Activated CD8-positive, alpha-beta T cell treated with anti-CD3 and anti-CD28 coated beads for 36 hours (primary cell): Measurements from ENCODE around the gene PTPRN2. TPM values are rescaled to one million over a fixed set of nuclear protein-coding genes. Genes with fewer than 3 reads are reported as not detected.

Source experiments
- ATAC-seq: fragments of 200-7000 bp; cut with Tn5 transposase; one replicate; pipeline ENCODE4 v1.10.0; 2021; ENCODE audit warnings: mild to moderate bottlenecking, moderate library complexity
- CTCF ChIA-PET: fragments of 350-600 bp; sonication (Branson Sonifier 250); formaldehyde crosslinking; loops from one replicate; lab custom pipeline; 2021; ENCODE audit warnings: antibody characterized with exemption; lab: Charles Lee
- POLR2A ChIA-PET: fragments of 350-600 bp; sonication (Branson Sonifier 250); formaldehyde crosslinking; loops from one replicate; lab custom pipeline; 2021; ENCODE audit warnings: antibody characterized with exemption; lab: Charles Lee
- DNase-seq: peaks from one replicate; pipeline ENCODE4 v3.0.0-alpha.2; 2020
- H3K27ac Mint-ChIP-seq: one replicate; pipeline ENCODE4 v1.8.0; 2021; ENCODE audit warnings: mild to moderate bottlenecking, mixed read lengths
- H3K27me3 Mint-ChIP-seq: one replicate; pipeline ENCODE4 v1.8.0; 2021; ENCODE audit warnings: mixed read lengths
- H3K36me3 Mint-ChIP-seq: one replicate; pipeline ENCODE4 v1.8.0; 2021; ENCODE audit warnings: low read depth, mixed read lengths
- H3K4me1 Mint-ChIP-seq: one replicate; pipeline ENCODE4 v1.8.0; 2021; ENCODE audit warnings: low read depth, mixed read lengths
- H3K4me3 Mint-ChIP-seq: one replicate; pipeline ENCODE4 v1.8.0; 2021; ENCODE audit warnings: mild to moderate bottlenecking, moderate library complexity, mixed read lengths
- H3K9me3 Mint-ChIP-seq: one replicate; pipeline ENCODE4 v1.8.0; 2021; ENCODE audit warnings: mixed read lengths
- intact Hi-C: fragments of 100-400 bp; cut with micrococcal nuclease; formaldehyde crosslinking; loops from one replicate; pipeline ENCODE4 v1.10.0; 2022
- total RNA-seq, 2 experiments: library from RNA; stranded (reverse); gene quantifications; one replicate each; pipeline ENCODE4 v1.2.3, GENCODE V29; 2021
- TF ChIP-seq, protein P1 (sequence below): fragments of 200-600 bp; IDR thresholded peaks from one replicate; pipeline ENCODE4 v1.8.0; 2022; ENCODE audit warnings: antibody characterized with exemption, mild to moderate bottlenecking

Gene PTPRN2
- total RNA-seq, 2 experiments from 2014 or later = 0.49 to 0.65 TPM

DNA sequence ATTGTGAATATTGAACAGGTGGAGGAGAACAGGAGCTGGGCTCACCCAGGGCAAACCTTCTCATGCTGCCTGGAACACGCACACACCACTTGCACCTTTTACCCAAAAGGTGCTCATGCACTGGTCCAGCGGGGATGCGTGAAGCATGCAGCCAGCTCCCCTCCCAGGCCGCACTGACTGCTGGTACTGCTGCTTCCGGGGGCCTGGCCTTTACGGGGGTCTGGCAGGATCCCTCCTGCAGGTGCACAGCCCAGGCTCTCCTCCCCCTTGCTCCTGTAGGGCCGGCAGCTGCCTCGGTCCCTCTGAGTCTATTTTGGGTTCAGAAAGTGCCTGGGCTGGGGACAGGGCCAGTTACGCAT lies 1029.1 kb downstream of the PTPRN2 start:
- ATAC-seq = no peak
- no peaks in the 10 kb centered on the region for H3K9me3 Mint-ChIP-seq
- no peak overlapping the region for H3K4me3 Mint-ChIP-seq
- no peaks in the 10 kb centered on the region for H3K4me1 Mint-ChIP-seq
- TF ChIP-seq, protein P1, sequence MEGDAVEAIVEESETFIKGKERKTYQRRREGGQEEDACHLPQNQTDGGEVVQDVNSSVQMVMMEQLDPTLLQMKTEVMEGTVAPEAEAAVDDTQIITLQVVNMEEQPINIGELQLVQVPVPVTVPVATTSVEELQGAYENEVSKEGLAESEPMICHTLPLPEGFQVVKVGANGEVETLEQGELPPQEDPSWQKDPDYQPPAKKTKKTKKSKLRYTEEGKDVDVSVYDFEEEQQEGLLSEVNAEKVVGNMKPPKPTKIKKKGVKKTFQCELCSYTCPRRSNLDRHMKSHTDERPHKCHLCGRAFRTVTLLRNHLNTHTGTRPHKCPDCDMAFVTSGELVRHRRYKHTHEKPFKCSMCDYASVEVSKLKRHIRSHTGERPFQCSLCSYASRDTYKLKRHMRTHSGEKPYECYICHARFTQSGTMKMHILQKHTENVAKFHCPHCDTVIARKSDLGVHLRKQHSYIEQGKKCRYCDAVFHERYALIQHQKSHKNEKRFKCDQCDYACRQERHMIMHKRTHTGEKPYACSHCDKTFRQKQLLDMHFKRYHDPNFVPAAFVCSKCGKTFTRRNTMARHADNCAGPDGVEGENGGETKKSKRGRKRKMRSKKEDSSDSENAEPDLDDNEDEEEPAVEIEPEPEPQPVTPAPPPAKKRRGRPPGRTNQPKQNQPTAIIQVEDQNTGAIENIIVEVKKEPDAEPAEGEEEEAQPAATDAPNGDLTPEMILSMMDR = no peak
- CTCF ChIA-PET = no interaction called here
- H3K27ac Mint-ChIP-seq = no peak overlapping the region
- intact Hi-C loops = no loop called here
- H3K36me3 Mint-ChIP-seq = no peaks in the 10 kb centered on the region
- DNase-seq = no peak
- no peaks in the 10 kb centered on the region for H3K27me3 Mint-ChIP-seq
- POLR2A ChIA-PET = no interaction called here

DNA sequence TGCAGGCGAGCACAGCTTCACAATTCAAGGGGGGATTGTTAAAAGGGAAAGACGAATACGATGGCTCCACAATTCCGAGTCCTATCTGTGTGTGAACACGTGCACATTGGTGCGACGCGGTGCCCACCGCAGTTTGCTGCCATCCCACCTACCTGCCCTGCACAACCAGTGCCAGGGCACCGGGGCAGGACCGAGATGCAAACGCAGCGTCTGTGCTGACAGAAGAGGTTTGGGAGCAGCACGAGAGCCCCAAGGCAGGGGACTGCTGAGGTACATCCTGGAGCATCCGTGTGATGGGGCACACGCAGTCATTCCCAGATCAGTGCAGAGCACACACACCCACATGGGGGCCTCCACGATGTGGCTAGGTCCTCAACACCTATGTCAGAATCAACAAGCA lies 1029.6 kb downstream of the PTPRN2 start:
- Mint-ChIP-seq H3K4me3 (no peak overlapping the region), H3K36me3 (no peaks in the 10 kb centered on the region), H3K27me3 (no peaks in the 10 kb centered on the region), H3K4me1 (no peaks in the 10 kb centered on the region), H3K9me3 (no peaks in the 10 kb centered on the region), H3K27ac (no peak overlapping the region)
- ATAC-seq = no peak
- CTCF ChIA-PET = no interaction called here
- intact Hi-C loops = no loop called here
- TF ChIP-seq, protein P1 = no peak
- no peak for DNase-seq
- POLR2A ChIA-PET = no interaction called here

DNA sequence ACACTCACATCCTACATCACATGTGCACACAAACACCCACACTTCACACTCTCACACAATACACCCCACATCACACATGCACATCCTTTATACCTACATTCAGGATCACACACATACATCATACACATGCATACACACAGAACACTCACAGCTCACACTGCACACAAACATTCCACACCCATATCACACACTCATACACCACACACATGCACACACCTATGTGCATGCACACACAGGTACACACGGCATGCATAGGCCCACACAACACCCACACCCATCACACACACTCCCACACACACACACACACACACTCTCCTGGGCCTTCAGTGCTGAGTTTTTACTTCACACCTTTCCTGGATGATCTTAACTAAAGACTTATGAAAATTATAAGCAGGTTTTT lies 1030.4 kb downstream of the PTPRN2 start:
- DNase-seq (no peak), ATAC-seq (no peak)
- Mint-ChIP-seq H3K36me3 (no peaks in the 10 kb centered on the region), H3K27me3 (no peaks in the 10 kb centered on the region), H3K9me3 (no peaks in the 10 kb centered on the region), H3K4me1 (no peaks in the 10 kb centered on the region), H3K27ac (no peak overlapping the region), H3K4me3 (no peak overlapping the region)
- CTCF ChIA-PET = no interaction called here
- TF ChIP-seq, protein P1 = no peak
- POLR2A ChIA-PET = no interaction called here
- intact Hi-C loops = no loop called here

DNA sequence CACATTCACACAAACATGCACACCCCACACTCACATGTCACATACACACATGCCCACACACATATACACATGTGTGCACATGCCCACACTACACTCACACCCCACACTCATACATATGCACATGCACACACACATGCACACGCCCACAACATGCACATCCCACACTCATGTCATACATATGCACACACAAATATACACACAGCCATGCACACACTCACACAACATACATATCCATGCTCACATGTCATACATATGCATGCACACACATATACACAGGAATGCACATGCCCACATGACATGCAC lies 1031.0 kb downstream of the PTPRN2 start:
- Mint-ChIP-seq H3K36me3 (no peaks in the 10 kb centered on the region), H3K27me3 (no peaks in the 10 kb centered on the region), H3K9me3 (no peaks in the 10 kb centered on the region), H3K4me3 (no peak overlapping the region), H3K27ac (no peak overlapping the region), H3K4me1 (no peaks in the 10 kb centered on the region)
- CTCF ChIA-PET = no interaction called here
- DNase-seq (no peak), ATAC-seq (no peak)
- TF ChIP-seq, protein P1 = no peak
- intact Hi-C loops = no loop called here
- POLR2A ChIA-PET = no interaction called here

DNA sequence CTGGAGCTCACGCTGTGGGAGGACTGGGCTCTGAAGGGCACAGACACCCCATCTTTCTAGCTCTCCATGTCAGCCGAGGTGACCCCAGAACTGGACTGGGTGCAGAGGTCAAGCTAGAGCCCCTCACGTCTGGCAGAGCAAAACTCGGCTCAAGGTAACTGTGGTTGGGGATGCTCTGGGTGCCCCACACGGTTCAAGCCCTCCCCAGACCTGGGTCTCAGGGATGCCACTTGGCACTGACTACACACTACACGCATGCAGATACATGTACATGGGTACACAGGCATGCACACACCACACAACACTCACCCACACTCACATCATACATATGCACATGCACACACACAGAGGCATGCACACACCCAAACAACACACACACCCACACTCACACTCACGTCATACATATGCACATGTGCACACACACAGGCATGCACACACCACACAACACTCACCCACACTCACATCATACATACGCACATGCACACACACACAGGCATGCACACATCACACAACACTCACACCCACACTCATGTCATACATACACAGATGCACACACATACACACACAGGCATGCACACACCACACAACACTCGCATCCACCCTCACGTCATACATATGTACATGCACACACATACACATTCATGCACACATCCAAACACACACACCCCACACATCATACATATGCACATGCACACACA lies 1031.5 kb downstream of the PTPRN2 start:
- intact Hi-C loops = no loop called here
- TF ChIP-seq, protein P1 = no peak
- no peak for ATAC-seq
- Mint-ChIP-seq H3K27me3 (no peaks in the 10 kb centered on the region), H3K9me3 (no peaks in the 10 kb centered on the region), H3K36me3 (no peaks in the 10 kb centered on the region), H3K4me3 (no peak overlapping the region), H3K4me1 (no peaks in the 10 kb centered on the region), H3K27ac (no peak overlapping the region)
- CTCF ChIA-PET = interaction anchor here (0.8 kb wide), 1 partner anchor 81 kb away, joined by 3 read pairs; no protein-coding TSS in a partner anchor
- DNase-seq = no peak
- POLR2A ChIA-PET = no interaction called here
